Dedifferentiated amniotic fluid mesenchymal stem cell (primary cell): ENCODE results near the gene EFNB3.

Experiments used
- DNase-seq: peaks from one replicate; pipeline ENCODE4 v3.0.0-alpha.2; 2016; ENCODE audit errors: extremely low spot score

The EFNB3 gene

DNA sequence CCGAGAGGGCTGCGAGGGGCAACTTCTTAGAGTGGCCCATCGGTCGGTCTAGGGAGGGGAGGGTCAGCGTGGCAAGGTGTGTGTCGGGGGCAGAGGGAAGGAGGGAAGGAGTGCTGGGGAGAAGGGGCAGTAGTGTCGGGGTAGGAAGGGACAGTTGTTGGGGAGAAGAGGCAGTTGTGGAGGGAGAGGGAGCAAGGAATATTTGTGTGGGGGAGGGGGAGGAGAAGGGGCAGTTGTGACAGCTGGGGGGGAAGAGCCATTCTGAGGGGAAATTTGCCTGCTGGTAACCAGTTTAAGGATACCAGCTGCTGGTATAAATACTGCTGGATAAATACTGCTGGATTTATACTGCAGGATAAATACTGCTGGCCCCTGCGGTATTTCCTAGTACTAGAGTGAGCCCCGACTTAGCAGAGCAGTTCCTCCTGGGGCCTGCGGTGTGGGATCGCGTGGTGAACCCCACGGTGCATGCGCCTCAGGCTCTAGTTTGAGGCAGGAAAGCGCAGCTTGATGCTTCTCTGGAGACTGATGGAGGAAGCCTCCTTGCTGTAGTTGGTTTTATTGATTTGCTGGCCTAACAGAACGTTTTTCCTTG, 12.9 kb downstream of the EFNB3 start:
- no peak for DNase-seq

DNA sequence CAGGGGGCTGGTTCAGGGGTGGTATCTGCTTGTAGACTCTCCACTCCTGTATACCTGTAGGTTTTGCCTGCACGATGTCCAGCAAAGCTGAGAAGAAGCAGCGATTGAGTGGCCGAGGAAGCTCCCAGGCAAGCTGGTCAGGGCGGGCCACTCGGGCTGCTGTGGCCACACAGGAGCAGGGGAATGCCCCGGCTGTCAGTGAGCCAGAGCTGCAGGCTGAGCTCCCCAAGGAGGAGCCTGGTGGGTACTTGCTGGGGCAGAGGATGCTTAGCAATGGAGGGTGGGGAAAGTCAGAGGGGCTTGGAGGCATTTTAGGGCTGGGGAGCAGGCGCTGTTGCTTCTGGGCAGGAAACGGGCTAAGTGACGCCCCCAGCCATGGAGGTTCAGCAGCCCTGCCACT, 14.7 kb downstream of the EFNB3 start:
- no peak for DNase-seq

DNA sequence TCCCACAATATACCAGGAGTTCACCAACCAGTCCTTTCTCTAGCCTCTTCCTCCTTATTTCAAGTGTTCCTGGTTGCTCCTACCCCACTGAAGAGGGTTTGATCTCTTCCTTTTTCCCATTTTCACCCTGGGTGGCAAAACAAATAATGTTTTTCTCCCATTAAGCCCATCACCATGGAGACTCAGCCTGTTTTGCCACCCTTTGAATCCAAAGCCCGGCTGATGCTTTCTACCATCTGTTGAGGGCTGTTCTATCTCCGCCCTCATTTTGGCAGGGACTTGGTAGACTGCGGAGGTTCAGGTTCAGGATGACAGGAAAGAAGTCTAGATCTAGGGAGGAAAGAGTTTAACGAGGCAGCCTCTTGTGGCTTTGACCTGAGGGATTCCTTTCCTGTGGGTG, 15.1 kb downstream of the EFNB3 start:
- no peak for DNase-seq

DNA sequence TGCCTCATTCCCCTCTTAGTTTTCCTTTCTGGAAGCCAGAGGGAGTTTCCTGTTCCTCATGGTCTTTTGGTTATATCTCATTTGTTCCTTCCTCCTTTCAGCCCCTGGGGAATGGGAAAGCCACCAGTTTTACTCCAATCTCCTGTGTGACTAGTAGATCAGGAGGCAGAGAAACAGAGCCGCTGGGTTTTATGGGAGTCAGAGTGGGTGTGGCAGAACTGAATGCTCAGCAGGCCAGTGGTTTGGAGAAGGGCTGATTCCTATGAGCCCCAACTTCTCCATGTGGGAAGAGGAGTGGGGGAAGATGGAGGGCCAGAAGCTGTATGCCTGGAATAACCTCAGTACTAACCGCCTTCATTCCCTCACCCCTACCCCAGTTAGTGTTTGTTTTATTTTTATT, 16.6 kb downstream of the EFNB3 start:
- no peak for DNase-seq

DNA sequence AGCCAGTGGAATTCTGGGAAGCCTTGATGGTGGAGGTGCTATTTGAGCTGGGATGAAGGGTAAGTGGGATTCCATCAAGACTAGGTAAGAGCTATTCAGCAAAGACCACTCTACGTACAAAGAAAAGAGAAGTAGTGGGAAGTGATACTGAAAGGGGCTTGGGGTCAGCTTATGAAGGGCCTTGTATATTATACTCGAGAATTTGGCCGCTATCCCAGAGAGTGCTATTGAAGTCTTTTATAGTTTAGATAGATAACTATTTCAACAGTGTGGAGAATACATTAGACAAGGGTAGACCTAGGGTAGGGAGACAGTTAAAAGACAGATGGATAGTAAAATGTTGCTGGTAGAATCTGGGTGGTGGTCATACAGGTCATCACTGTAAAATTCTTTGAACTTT, 22.9 kb downstream of the EFNB3 start:
- DNase-seq = no peak

DNA sequence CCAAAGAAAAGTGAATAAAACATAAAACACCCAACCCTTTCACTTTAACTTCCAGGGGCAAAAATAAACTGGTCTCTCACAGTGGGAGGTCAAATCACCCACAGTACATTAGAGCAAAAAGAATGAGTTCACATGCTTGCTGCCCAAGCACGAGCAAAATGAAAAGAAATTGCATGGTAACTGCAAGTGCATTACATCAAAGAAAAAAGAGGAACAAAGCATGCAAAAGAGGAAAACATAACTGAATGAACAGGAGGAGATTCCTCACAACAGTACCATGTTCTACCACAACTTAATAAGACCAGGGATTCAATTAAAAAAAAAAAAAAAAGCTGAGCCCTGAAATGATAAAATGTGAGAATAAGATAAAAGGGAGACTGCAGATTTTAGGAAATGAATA, 24.8 kb downstream of the EFNB3 start:
- DNase-seq = no peak

DNA sequence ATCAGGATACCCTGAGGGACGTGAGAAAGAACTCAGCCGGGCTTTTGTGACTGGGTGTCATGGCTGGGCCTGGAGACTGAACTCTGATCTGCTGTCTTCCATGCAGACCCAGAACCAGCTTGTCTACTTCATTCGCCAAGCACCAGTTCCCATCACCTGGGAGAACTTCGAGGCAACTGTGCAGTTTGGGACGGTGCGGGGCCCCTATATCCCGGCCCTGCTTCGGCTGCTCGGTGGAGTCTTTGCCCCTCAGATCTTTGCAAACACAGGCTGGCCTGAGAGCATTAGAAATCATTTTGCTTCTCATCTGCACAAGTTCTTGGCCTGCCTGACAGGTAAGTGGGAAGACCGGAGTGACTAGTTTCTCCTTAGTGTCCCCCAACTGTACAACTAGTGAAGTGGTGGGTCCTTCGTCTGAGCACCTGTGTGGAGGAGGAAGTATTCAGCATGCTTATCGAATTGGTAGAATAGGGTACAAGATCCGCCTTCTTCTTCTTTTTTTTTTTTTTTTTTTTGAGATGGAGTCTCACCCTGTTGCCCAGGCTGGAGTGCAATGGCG, 28.1 kb downstream of the EFNB3 start:
- DNase-seq = no peak

DNA sequence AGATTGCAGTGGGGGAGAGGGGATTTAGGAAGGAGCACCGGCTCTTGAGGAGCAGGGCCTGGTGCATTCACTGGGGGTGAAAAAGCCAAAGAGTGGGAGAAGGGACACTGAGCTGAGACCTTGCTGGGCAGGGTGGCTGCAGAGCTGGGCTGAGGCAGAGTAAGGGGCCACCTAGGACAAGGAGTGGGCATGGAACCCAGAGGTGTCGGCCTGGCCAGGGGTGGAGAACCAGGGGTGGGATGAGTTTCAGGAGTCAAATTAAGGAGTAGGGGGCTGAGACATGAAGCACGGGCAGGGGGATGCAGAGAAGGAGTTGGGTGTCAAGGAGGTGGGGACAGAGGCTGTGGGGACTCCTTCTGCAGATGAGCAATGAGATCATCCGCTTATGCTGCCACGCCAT, 32.6 kb downstream of the EFNB3 start:
- DNase-seq = no peak

DNA sequence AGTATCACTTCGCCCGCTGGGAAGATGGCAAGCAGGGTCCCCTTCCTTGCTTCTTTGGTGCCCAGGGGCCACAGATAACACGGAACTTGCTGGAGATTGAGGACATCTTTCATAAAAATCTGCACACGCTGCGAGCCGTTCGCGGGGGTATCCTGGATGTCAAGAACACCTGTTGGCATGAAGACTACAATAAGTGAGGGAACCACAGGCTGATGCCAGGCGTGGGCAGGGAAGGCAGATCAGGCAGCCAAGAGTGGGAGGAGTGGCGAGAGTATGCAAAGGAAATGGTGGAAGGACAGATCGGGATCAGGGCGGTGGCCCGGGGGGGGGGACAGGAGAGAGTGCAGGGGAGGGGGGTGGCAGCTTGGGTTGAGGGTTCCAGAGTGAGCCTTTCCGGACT, 34.7 kb downstream of the EFNB3 start:
- no peak for DNase-seq

DNA sequence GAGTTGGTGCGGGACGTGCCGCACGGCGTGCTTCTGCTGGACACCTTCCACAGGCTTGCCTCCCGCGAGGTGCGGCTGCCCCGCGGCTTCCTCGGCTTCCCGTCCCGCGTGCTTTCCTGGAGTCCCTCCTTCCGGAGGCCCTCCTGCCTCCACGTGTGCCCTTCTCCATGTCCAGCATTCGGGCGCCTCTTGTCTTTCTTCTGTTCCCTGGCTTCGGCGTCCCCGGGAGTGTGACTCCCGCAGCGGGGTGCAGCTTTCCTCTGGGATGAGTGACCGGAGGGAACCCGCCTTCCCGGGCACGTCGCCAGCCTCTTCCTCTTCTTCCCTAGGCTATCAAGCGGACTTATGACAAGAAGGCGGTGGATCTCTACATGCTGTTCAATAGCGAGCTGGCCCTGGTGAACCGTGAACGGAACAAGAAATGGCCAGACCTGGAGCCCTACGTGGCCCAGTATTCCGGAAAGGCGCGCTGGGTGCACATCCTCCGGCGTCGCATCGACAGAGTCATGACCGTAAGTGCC, 35.5 kb downstream of the EFNB3 start:
- no peak for DNase-seq

DNA sequence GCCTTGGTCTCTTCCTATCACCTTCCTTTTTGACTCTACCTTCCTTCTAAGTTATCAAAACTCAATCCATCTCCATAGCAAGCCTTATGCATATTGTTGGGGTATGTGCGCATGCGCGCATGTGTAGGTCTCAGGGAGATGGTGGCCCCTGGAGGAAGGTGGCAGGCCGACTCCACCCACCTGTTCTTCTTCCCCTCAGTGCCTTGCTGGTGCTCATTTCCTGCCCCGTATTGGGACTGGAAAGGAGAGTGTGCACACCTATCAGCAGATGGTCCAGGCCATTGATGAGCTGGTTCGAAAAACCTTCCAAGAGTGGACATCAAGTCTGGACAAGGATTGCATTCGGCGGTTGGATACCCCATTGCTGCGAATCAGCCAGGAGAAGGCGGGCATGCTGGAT, 37.7 kb downstream of the EFNB3 start:
- DNase-seq = no peak

DNA sequence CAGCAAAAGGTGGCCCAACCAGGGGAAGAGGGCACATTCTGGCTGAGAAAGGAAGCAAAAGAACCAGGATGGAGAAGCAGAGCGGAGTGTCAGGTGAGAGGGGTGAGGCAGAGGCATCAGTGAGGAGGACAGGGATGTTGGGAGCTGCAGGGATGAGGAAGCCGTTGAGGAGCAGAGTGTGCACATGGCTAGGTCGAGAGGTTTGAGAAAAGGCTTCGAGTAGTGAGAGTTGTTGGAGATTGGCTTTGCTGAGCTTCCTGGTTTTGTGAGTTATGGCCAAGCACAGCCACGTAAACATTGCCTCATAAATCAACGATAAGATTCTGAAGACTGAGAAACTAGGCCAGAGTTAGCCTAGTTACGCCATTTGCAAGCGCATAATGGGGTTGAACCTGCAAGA, 39.4 kb downstream of the EFNB3 start:
- DNase-seq = no peak

DNA sequence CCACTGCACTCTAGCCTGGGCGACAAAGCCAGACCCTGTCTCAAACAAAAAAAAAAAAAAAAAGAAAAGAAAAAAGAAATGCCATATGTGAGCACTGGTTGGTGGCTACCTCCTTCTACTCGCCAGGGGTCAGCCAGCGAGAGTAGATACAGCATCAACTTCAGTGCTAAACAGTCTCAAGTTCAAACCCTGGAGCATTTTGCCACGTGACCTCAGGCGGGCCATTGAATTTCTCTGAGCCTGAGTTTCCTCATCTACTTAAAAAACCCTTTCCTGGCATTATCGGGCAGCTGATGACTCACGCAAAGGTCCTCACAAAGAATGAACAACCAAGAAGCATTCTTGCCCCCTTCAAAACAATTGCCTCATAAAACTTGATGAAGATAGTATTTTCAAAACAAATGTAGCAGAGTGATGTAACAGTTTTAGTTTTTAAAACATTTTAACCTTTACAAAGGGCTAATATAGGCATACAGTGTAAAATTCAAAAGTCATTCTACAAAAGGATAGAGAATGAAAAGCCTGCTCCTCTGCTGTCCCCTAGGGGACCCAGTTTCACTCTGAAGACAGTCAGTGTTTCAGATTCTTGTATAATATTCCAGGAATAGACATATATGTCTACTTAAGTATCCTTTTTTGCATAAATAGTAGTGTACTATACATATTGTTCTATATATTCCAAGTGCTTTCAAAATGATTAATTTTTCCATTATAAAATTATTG, 40.9 kb downstream of the EFNB3 start:
- DNase-seq = peak; percentile 80

DNA sequence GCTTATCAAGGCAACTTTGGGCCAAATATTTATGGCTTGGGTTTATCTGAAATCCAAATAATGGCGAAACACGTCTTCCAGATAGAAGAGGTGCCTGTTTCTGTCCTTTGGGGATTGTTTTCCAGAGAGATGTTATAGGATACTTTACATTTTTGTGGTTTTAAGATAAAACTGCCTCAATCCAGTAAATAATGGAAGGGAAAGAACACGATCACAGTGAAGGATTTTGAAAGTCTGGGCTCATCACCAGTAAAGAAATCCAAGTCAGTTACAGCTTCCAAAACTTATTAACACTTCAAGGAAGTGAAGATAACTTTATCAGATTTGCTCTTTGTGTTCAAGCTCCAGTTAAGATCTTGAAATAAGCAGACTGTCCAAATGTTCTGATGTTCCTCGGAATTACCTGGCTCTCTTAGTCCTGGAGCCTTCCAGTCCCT, 42.7 kb downstream of the EFNB3 start:
- DNase-seq = peak; percentile 30

DNA sequence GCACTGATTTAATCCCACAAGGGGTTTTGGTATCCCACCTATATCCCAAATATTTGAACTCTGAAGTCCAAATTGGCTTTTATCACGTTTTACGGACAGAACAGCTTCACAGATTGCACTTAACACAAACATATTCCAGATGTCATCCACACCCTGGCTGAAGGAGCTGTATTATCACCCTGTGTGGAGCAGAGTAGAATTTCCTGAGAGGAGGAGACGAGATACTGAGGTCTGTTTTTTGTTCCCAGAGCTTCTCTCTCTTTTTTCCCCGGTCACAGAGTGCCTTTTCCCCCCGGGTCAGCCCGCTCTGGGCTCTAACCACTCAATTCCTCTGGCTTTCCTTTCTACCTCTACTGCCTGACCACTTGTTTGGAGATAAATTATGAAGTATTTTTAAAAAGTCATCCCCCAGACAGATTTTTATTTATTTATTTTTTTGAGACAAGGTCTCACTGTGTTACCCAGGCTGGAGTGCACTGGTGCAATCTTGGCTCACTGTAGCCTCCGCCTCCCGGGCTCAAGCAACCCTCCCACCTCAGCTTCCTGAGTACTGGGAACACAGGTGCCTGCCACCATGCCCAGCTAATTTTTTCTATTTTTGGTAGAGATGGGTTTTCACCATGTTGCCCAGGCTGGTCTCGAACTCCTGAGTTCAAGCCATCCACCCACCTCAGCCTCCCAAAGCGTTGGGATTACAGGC, 43.2 kb downstream of the EFNB3 start:
- DNase-seq = no peak

DNA sequence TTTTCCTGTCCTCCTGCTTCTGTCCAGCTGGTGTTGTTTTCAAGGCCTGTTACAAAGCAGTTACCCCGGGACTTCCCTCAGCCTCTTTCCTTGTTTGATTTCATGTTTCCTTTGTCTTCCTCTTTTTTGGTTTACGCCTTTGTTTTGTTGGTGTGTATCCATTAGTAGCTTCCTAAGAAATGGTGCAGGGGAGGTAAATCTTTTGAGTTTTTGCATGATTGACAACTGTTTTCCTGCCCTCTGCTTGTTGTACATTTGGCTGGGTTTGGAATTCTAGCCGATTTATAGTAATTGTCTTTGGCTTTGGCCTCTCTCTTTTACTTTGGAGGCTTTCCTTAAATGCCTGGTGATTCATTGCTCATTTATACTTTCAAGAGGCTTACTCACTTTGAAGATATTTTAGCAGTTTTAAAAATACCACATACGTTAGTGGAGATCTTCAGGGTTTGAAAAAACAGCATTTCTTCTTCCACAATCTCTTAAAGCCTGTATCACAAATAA, 45.4 kb downstream of the EFNB3 start:
- peak; percentile 47 for DNase-seq

DNA sequence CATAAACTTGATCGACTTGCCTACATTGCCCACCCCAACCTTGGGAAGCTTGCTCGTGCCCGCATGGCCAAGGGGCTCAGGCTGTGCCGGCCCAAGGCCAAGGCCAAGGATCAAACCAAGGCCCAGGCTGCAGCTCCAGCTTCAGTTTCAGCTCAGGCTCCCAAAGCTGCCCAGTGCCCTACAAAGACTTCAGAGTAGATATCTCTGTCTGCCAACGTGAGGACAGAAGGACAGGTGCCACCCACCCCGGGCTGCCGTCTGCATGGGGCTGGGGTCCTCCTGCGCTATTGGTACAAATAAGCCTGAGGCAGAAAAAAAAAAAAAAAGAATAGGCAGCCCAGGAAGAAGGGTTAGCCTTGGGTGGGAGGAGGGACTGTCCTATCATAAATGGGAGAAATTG, 49.7 kb downstream of the EFNB3 start:
- no peak for DNase-seq

DNA sequence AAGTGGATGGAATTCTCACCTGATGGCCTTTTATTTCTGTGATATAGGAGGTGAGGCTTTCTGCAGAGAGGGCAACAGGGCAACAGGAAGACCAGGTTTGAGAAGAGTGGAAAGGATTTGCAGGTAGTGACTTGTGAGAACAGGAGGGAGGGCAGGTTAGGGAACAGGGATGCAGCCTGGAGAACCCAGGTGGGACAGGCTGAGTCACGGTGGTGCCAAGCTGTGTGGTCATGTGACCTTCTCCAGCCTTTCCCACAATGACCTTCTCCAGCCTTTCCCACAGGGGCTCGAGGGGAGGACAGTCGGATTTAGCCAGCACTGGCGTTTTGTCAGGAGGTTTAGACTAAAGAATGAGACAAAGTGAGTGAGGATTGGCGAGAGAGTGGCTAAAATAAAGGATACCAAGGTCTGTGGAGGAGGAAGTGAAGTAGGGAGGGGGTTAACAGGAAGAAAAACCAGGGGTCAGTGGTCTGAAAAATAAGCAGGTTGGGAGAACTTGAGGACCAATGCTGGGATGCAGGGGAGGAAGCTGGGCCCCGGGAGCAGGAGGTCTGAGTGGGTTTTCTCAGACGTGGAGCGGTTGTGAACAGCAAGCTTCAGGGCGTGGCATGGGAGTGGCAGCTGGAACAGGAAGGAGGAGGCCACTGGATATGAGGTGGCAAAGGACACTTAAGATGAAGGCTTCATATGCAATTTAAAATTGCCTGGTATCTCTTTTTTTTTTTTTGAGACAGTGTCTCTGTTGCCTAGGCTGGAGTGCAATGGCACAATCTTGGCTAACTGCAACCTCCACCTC, 50.3 kb downstream of the EFNB3 start:
- DNase-seq = no peak

DNA sequence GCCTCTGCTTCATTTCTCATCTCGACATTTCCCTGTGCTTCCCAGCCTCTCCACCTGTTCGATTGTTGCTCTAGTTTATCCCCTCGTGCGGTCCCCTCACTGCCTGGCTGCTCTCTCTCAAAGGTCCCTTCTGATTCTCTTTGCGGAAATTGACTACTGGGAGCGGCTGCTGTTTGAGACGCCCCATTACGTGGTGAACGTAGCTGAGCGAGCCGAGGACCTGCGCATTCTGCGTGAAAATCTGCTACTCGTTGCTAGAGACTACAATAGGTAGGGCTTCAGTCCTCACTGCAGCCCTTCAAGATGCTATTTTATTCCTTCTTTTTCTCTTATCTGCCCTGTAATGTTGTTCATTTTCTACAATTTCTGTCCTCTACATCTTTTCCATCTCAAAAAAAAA, 52.0 kb downstream of the EFNB3 start:
- no peak for DNase-seq
